ENCODE data around the gene ULBP3.
"Not testable (repeated sequence)": the region's sequence is repeated elsewhere in the genome, so short reads cannot be mapped to it uniquely, and the experiment has no call there.

ULBP3 gene

GRCh38 chr6:150018846-150019580, 49.9 kb downstream of the ULBP3 start:
- FAIRE-seq (no peak), DNase-seq (ENCODE audit: insufficient read length, low spot score) (no peak)

DNA sequence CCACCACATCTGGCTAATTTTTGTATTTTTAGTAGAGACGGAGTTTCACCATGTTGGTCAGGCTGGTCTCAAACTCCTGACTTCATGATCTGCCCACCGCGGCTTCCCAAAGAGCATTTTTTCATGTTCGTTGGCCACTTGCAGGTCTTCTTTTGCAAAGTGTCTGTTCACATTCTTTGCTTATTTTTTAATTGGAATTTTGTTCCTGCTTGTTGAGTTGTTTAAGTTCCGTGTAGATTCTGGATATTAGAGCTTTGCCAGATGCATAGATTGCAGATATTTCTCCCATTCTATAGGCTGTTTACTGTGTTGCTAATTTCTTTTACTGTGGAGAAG, 51.8 kb downstream of the ULBP3 start:
- DNase-seq (ENCODE audit: insufficient read length, low spot score); FAIRE-seq: not testable (repeated sequence)

DNA sequence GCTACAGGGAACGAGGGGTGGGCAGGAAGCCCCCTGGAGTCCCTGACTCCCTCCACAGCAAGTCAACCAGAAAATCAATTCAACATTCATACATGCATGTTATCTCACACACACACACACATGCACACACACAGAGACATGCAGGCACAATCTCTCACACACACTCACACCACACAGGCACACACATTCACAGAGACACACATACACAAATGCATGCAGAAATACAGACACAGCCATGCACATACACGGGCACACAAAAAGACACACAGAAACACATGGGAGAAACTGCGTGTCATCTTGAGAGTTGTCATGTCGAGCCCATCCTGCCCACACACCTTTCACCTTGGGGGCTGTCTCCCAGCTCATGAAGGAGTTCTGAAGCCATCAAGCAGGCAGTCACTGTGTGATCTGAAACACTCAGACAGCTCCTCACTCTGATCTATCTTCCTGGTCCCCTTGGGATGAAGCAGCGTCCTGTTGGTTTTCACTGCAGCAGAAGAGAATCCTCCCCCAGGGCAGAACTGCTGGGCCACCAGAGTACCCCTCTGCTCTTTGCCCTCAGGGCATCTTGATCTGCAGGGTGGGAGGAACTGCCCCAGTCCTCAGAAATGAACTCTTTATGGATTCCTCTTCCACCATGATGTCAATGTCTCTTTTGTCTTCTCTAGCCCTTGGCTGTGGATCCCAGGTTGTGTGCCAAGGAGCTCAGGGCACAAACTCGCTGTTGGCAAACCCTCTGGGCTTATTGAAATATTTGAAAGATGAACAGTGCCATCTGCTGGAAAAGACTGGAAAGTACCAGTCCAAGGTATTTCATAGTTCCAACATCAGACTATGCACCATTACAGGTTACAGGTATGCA, 52.4 kb downstream of the ULBP3 start:
- DNase-seq (ENCODE audit: insufficient read length, low spot score) (no peak), FAIRE-seq (peak; percentile 76)

GRCh38 chr6:150015281-150016001, 53.5 kb downstream of the ULBP3 start:
- not testable (repeated sequence) for DNase-seq (ENCODE audit: insufficient read length, low spot score); FAIRE-seq

DNA sequence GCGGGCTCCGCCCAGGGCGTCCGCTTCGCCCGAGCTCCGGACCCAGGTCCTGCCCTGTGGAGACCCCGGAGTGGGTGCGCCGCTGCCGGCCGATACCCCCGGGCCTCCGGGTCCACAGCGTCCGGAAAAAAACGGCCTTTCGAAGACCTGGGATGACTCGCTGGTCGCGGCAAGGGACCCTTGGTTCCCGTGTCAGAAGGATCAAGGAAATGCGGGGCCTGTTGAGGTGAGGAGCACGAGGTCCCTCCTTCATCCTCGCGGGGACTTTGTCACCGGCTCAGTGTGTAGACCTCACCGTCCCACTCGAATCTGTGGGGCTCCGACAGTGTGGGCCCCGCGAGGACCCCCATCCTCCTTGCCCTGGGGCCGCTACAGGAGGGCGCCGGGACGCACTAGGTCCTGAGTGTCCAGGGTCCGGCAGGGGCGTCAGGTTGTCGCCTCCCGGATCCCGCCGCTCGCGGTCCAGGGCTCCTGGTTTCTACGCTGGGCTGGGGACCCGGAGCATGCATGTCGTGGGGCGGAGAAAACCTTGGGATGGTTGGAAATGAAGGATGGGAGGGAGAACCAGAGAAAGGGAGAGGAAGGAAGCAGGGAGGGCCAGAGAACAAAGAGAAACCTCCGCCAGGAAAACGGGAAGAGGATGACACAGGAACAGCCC, 54.2 kb downstream of the ULBP3 start:
- DNase-seq (ENCODE audit: insufficient read length, low spot score); FAIRE-seq: not testable (repeated sequence)

- FAIRE-seq; DNase-seq (ENCODE audit: insufficient read length, low spot score): not testable (repeated sequence)
These were observed 54.9 kb downstream of the ULBP3 start for GRCh38 chr6:150013785-150014622.

- FAIRE-seq; DNase-seq (ENCODE audit: insufficient read length, low spot score): not testable (repeated sequence)
These were observed 55.8 kb downstream of the ULBP3 start for GRCh38 chr6:150012846-150013784.

Measured in GM19239 (cell line).